DND-41 (cell line): ENCODE data around the gene SHISA9.

ENCODE experiments used
- EZH2 ChIP-seq: IDR thresholded peaks from 3 replicates; pipeline ENCODE4 v1.6.1; 2012; ENCODE audit warnings: borderline replicate concordance, low read depth, mild to moderate bottlenecking, moderate library complexity, low read length, inconsistent platforms; ENCODE audit not compliant: severe bottlenecking
- TF ChIP-seq, protein P1 (sequence below): IDR thresholded peaks from 2 replicates; pipeline ENCODE4 v1.5.1; 2012; ENCODE audit warnings: borderline replicate concordance, low read length, moderate library complexity, mild to moderate bottlenecking; ENCODE audit not compliant: poor library complexity, severe bottlenecking; ENCODE audit errors: extremely low read depth

DNA sequence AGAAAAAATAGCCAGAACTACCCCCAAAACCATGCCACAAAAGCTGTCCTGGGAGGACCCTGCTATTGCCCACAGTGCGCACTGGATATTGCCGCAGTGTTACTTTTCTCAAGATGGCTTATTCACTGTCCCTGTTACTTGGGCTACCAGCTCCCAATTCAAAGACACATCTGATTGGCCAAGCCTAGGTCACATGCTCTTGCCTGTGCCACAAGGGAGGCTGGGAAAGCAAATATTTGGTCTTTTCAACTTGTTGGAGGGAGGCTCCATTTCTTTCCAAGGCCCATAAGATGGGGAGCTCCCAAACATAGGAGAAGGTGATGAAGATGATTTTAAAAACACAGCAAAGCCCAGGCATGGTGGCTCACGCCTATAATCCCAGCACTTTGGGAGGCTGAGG, 257.0 kb downstream of the SHISA9 start:
- TF ChIP-seq, protein P1, sequence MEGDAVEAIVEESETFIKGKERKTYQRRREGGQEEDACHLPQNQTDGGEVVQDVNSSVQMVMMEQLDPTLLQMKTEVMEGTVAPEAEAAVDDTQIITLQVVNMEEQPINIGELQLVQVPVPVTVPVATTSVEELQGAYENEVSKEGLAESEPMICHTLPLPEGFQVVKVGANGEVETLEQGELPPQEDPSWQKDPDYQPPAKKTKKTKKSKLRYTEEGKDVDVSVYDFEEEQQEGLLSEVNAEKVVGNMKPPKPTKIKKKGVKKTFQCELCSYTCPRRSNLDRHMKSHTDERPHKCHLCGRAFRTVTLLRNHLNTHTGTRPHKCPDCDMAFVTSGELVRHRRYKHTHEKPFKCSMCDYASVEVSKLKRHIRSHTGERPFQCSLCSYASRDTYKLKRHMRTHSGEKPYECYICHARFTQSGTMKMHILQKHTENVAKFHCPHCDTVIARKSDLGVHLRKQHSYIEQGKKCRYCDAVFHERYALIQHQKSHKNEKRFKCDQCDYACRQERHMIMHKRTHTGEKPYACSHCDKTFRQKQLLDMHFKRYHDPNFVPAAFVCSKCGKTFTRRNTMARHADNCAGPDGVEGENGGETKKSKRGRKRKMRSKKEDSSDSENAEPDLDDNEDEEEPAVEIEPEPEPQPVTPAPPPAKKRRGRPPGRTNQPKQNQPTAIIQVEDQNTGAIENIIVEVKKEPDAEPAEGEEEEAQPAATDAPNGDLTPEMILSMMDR, result no peak
- no peak for TF ChIP-seq EZH2
